Prostate gland (tissue), 2 donors: ENCODE measurements around the gene BCL11B. TPM values are rescaled to one million over a fixed set of nuclear protein-coding genes. Genes with fewer than 3 reads are reported as not detected.
A peak's percentile ranks its signal among the peaks of the same experiment; 100 is the strongest.

Experiments used
- DNase-seq: peaks from one replicate; pipeline ENCODE4 v3.0.0-alpha.2; 2019; ENCODE audit warnings: low spot score
- H3K27ac ChIP-seq, 2 donors: fragments of 200-600 bp; sonication (generic); 2 replicates each; pipeline ENCODE4 v1.5.1; 2017 to 2019
- H3K27me3 ChIP-seq: fragments of 200-600 bp; sonication (generic); replicated peaks from 2 replicates; pipeline ENCODE4 v1.5.1; 2019; ENCODE audit not compliant: insufficient read depth
- H3K36me3 ChIP-seq, 2 donors: fragments of 200-600 bp; sonication (generic); 1 replicate in 1 of 2; 2 replicates in 1 of 2; pipeline versions ENCODE4 v1.5.1 to v1.8.1; 2017 to 2019
- H3K4me1 ChIP-seq: fragments of 200-600 bp; sonication (generic); replicated peaks from 2 replicates; pipeline ENCODE4 v1.5.1; 2019
- H3K4me3 ChIP-seq, 2 donors: fragments of 200-600 bp; sonication (generic); 2 replicates each; pipeline ENCODE4 v1.5.1; 2017 to 2019
- H3K9me3 ChIP-seq: fragments of 200-600 bp; sonication (generic); 2 replicates; pipeline ENCODE4 v1.5.1; 2017
- POLR2A ChIP-seq: fragments of 450-650 bp; IDR thresholded peaks from one replicate; pipeline ENCODE4 v1.6.1; 2016; ENCODE audit warnings: antibody characterized with exemption, mild to moderate bottlenecking
- POLR2AphosphoS5 ChIP-seq: sonication (generic); formaldehyde crosslinking; IDR thresholded peaks from one replicate; pipeline ENCODE4 v1.6.1; 2017; ENCODE audit warnings: antibody characterized with exemption
- WGBS: methylation state at CpG from one replicate; pipeline ENCODE4 v1.1.5; 2018; 5-methylcytosine and 5-hydroxymethylcytosine counted together
- intact Hi-C: fragments of 100-400 bp; cut with DNase I; formaldehyde crosslinking; loops from one replicate; pipeline ENCODE4 v1.14.2; 2022
- total RNA-seq, 2 donors: library from RNA; depleted of rRNA; stranded (reverse); fragments of >200 nt; gene quantifications; one replicate each; pipeline ENCODE4 v1.1.0, GENCODE V29; 2016
- TF ChIP-seq, protein P1 (sequence below), 4 experiments: fragments of 200-600 bp in 2 of 4; fragments of 450-650 bp in 2 of 4; sonication (generic) in 2 of 4; IDR thresholded peaks; 1 replicate in 3 of 4; 2 replicates in 1 of 4; pipeline ENCODE4 v1.5.1; 2016 to 2019; ENCODE audit warnings: antibody characterized with exemption in 4 of 4, mild to moderate bottlenecking in 2 of 4, moderate library complexity in 2 of 4

Gene BCL11B
- total RNA-seq, 2 donors from 2014 or later, result 2.8 to 5.4 TPM

DNA sequence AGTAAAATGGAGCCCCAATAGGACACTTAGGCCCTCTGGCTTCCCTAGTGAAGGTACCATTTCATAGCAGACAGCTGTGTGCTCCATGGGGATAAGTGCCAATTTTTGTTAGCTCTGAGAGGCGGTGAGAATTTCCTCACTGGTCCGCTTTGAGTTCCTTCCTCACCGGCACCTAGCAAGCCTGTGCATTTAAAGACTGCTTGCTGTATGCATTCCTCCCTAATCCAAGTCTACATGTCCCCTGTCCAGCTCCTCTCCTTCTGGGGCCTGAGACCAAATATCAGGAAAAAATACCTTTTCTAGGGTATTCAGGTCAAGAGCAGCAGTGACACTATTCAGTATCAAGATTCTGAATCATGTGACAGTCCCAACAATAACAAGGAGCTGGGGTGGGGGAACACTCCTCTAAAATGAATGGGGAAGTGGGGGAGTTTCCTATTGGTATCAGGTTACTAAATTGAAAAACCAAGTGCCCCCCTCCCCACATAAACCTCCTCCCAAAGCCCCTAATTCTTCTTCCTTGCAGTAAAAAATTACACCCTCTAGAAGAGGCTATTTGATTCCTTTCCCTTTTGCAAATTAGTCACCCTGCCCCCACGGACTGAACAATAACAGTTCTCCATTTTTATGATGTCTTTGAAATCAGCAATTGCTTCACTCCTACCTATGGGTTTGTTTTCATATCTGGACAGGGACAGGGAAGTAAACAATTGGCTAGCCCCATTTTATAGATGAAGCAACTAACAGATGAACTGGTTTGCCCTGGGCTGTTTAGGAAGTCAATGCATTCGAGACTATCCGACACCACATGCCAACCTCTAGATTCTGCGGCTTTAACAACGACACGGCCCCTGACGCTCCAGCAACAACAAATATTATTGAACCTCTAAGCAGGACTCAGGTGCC lies 28.9 kb downstream of the BCL11B start:
- intact Hi-C loops, result no loop called here

DNA sequence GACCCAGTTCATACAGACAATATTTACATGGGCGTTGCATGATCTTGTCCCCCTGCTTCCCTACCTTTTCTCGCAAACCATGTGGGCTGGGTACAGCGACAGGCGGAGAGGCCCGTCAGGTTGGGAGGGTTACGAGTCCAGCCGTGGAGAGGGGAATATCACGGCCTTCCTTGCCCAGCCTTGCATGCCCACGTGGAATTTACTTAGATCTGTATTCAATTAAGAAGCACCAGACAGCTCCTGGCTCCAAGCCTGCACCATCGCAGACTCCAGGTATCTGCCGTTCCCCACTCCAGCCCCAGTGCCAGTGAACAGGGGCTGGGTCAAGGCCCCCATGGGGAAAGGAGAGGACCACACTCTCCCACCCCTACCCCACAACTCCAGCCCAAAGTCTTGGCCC lies 29.8 kb downstream of the BCL11B start:
- Histone ChIP-seq H3K4me3 (no peak overlapping the region), H3K27me3 (peaks cover 20% of the 10 kb centered on the region), H3K27ac (peak overlapping the region in 1 of 2 donors; percentile 33), H3K9me3 (no peaks in the 10 kb centered on the region), H3K4me1 (peaks cover 3% of the 10 kb centered on the region), H3K36me3 (no peaks in the 10 kb centered on the region)
- intact Hi-C loops, result no loop called here
- DNase-seq, result no peak
- TF ChIP-seq POLR2A (no peak), POLR2AphosphoS5 (no peak)
- TF ChIP-seq, protein P1, sequence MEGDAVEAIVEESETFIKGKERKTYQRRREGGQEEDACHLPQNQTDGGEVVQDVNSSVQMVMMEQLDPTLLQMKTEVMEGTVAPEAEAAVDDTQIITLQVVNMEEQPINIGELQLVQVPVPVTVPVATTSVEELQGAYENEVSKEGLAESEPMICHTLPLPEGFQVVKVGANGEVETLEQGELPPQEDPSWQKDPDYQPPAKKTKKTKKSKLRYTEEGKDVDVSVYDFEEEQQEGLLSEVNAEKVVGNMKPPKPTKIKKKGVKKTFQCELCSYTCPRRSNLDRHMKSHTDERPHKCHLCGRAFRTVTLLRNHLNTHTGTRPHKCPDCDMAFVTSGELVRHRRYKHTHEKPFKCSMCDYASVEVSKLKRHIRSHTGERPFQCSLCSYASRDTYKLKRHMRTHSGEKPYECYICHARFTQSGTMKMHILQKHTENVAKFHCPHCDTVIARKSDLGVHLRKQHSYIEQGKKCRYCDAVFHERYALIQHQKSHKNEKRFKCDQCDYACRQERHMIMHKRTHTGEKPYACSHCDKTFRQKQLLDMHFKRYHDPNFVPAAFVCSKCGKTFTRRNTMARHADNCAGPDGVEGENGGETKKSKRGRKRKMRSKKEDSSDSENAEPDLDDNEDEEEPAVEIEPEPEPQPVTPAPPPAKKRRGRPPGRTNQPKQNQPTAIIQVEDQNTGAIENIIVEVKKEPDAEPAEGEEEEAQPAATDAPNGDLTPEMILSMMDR (IDR thresholded peaks at IDR 0.05), result no peak
- 35% methylated on average over 11 of the region's 11 CpGs for WGBS

More for the DNA sequence above, 28.9 kb downstream of the BCL11B start:
- WGBS, result 70% methylated on average over 10 of the region's 10 CpGs
- Histone ChIP-seq H3K4me1 (peaks cover 3% of the 10 kb centered on the region), H3K27ac (no peak overlapping the region), H3K4me3 (no peak overlapping the region), H3K27me3 (peaks cover 22% of the 10 kb centered on the region), H3K36me3 (no peaks in the 10 kb centered on the region), H3K9me3 (no peaks in the 10 kb centered on the region)
- no peak for DNase-seq
- TF ChIP-seq POLR2AphosphoS5 (no peak), POLR2A (no peak)
- TF ChIP-seq, protein P1 (IDR thresholded peaks at IDR 0.05), result no peak

DNA sequence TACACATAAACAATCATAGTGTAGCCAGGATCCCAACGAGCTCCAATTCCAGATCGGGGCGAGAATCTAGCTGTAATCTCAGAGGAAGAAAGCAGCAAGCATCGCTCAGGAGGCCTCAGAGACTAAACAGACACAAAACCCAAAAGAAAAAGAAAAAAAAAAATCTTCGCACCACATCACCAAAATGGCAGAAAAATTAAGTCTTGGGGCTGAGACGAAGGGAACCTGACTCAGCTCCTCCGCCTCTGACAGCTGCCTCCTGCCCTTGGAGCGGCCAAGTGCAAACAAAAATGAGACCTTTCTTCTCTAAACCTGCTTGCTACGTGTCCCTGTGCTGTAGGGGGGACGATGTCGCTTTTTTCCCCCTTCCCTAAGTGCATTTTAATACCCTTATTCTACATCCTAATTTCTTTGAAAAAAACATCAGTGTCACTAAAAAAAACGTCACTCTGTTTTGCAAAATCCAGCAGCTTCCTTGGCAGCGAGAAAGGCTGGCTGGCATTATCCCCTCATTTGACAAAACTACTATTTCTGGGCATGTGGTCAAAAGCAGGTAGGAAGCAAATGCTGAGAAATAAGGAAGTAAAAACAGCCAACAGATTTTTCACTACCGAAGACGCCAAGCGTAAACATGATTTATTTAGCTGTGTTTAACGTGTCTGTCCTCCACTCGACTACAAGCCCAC lies 30.5 kb downstream of the BCL11B start:
- peak; percentile 44 for DNase-seq
- H3K4me3 ChIP-seq, result no peak overlapping the region
- H3K36me3 ChIP-seq, result no peaks in the 10 kb centered on the region
- intact Hi-C loops, result no loop called here
- peaks cover 3% of the 10 kb centered on the region for H3K4me1 ChIP-seq
- no peaks in the 10 kb centered on the region for H3K9me3 ChIP-seq
- peaks cover 12% of the 10 kb centered on the region for H3K27me3 ChIP-seq
- TF ChIP-seq, protein P1 (IDR thresholded peaks at IDR 0.05), result no peak
- TF ChIP-seq POLR2AphosphoS5, result peak; percentile 59
- peak overlapping the region in 1 of 2 donors; percentile 33 for H3K27ac ChIP-seq
- 29% methylated on average over 18 of the region's 18 CpGs for WGBS

DNA sequence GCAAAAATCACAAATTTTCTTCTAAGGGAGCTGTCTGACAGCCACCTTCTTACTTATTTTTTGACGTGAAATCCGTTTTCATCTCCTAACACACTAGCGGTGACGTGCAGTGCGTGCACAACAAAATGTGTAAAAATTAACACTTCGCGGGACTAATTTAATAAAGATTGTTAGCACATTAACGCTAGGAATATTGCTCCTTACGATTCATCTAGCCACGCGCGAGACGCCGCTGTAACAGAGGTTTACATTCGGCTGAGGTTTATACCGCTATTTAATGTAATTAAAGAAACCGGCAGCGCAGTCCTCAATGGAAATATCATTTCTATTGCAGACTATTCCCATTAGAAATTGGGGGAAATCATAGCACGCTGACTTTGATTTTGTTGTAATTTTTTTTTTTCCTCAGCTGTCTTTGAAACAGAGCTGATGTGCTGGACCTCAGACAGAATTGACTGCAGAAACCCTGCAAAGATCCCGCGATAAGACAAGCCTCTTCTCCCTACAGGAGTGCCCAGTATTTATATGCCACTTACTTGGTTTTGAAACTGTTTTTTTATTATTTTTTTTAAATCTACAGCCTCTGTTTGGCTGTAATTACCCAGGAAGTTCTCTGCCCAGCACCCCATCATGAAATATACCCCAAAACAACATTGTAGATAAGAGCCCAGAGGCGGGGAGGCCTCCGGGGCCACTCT lies 31.2 kb downstream of the BCL11B start:
- peak overlapping the region in 1 of 2 donors; percentile 33 for H3K27ac ChIP-seq
- no peak for TF ChIP-seq POLR2A
- TF ChIP-seq, protein P1 (IDR thresholded peaks at IDR 0.05), result no peak
- no peak for TF ChIP-seq POLR2AphosphoS5
- no peak overlapping the region for H3K4me3 ChIP-seq
- WGBS, result 78% methylated on average over 23 of the region's 23 CpGs
- intact Hi-C loops, result no loop called here
- no peak for DNase-seq
- peaks cover 3% of the 10 kb centered on the region for H3K4me1 ChIP-seq
- H3K9me3 ChIP-seq, result no peaks in the 10 kb centered on the region
- no peaks in the 10 kb centered on the region for H3K36me3 ChIP-seq
- peaks cover 6% of the 10 kb centered on the region for H3K27me3 ChIP-seq
